IPS-20b (cell line): ENCODE measurements around the gene LITAF.
"Not testable (repeated sequence)": the region's sequence is repeated elsewhere in the genome, so short reads cannot be mapped to it uniquely, and the experiment has no call there.

Experiments used
- H3K27ac ChIP-seq: one replicate; pipeline ENCODE4 v1.5.1; 2013; ENCODE audit warnings: low read length
- H3K27me3 ChIP-seq: 2 replicates; pipeline ENCODE4 v1.6.1; 2013; ENCODE audit warnings: mild to moderate bottlenecking, low read length, inconsistent platforms; ENCODE audit not compliant: insufficient read depth
- H3K36me3 ChIP-seq: 2 replicates; pipeline ENCODE4 v1.6.1; 2013; ENCODE audit warnings: low read depth, mild to moderate bottlenecking, inconsistent platforms, low read length, moderate library complexity; ENCODE audit not compliant: insufficient read depth
- H3K4me1 ChIP-seq: 2 replicates; pipeline ENCODE4 v1.6.1; 2013; ENCODE audit warnings: mild to moderate bottlenecking, control low read depth, inconsistent platforms, low read length, moderate library complexity; ENCODE audit not compliant: insufficient read depth
- H3K4me3 ChIP-seq: 2 replicates; pipeline ENCODE4 v1.5.1; 2013; ENCODE audit warnings: mild to moderate bottlenecking, low read length, inconsistent platforms
- H3K9ac ChIP-seq: 2 replicates; pipeline ENCODE4 v1.6.1; 2013; ENCODE audit warnings: low read depth, mild to moderate bottlenecking, inconsistent platforms, low read length, moderate library complexity
- H3K9me3 ChIP-seq: 2 replicates; pipeline ENCODE4 v1.6.1; 2013; ENCODE audit warnings: mild to moderate bottlenecking, low read depth, low read length, inconsistent platforms; ENCODE audit not compliant: insufficient read depth

The LITAF gene

DNA sequence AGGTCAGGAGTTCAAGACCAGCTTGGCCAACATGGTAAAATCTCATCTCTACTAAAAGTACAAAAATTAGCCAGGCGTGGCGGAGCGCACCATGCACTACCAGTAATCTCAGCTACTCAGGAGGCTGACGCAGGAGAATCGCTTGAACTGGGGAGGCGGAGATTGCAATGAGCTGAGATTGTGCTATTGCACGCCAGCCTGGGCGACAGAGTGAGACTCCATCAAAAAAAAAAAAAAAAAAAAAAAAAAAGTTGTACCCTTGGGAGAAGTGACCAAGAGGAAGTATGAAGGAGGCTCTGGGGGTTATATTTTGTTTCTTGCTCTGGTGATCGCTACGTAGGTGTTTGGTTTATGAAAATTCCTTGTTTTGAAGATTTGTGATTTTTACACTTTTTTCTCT is 66.3 kb downstream of the LITAF start:
- Histone ChIP-seq H3K9me3 (no peaks in the 10 kb centered on the region), H3K27ac (no peak overlapping the region), H3K27me3 (no peaks in the 10 kb centered on the region), H3K4me3 (no peak overlapping the region), H3K36me3 (no peaks in the 10 kb centered on the region), H3K9ac (no peak overlapping the region), H3K4me1 (no peaks in the 10 kb centered on the region)

DNA sequence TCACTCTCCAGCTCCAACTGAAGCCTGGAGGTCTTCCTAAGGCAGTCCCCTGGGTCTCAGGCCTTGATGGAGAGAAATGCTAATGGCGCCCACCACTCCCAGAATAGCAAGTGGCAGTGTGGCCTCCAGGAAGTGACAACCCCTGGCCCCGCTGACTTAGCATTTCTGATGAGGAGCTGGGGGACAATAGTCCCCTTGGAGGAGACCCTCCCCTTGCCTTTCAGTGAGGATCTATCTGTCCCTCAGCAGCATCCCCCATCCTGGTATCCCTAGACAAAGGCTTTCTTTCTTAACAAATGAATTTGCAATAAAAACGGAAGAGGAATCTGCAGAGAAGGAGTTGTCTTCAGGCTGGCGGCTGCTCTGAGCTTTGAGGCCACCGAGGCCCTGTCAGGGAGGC is 68.8 kb downstream of the LITAF start:
- Histone ChIP-seq H3K9me3 (no peaks in the 10 kb centered on the region), H3K27me3 (no peaks in the 10 kb centered on the region), H3K4me3 (no peak overlapping the region), H3K36me3 (no peaks in the 10 kb centered on the region), H3K9ac (no peak overlapping the region), H3K4me1 (no peaks in the 10 kb centered on the region), H3K27ac (no peak overlapping the region)

- H3K9ac ChIP-seq: no peak overlapping the region
- no peaks in the 10 kb centered on the region for H3K36me3 ChIP-seq
- H3K27me3 ChIP-seq: no peaks in the 10 kb centered on the region
- no peak overlapping the region for H3K4me3 ChIP-seq
- H3K4me1 ChIP-seq: no peaks in the 10 kb centered on the region
- no peak overlapping the region for H3K27ac ChIP-seq
- H3K9me3 ChIP-seq: no peaks in the 10 kb centered on the region
Observed at GRCh38 chr16:11515540-11516430, 70.9 kb downstream of the LITAF start.

DNA sequence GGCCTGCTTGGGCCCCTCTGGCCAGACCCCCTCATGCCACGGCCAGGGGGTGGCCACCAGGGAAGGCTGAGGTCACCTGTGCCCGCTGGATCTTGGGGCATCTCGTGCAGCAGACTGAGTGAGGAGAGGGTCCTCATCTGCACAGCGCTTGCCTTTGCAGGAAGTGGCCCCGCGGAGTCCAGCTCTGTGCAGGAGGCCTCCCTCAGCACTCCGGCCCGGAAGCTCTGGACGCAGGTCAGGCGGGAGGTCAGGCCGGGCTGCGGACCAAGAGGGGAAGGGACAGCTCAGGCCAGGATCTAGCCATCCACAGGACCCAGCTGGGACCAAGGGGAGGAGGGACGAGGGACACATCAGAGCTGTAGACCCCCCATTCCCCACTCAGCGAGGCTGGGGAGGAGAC is 72.4 kb downstream of the LITAF start:
- Histone ChIP-seq H3K27me3 (no peaks in the 10 kb centered on the region), H3K9me3 (no peaks in the 10 kb centered on the region), H3K4me1 (no peaks in the 10 kb centered on the region), H3K4me3 (no peak overlapping the region), H3K9ac (no peak overlapping the region), H3K36me3 (no peaks in the 10 kb centered on the region), H3K27ac (no peak overlapping the region)

- not testable (repeated sequence) for H3K27me3 ChIP-seq, H3K4me3 ChIP-seq, H3K27ac ChIP-seq, H3K36me3 ChIP-seq, H3K9ac ChIP-seq, H3K4me1 ChIP-seq, H3K9me3 ChIP-seq
Observed at GRCh38 chr16:11513366-11513765, 73.4 kb downstream of the LITAF start.

- H3K9ac ChIP-seq: no peak overlapping the region
- no peaks in the 10 kb centered on the region for H3K36me3 ChIP-seq
- H3K4me3 ChIP-seq: no peak overlapping the region
- no peak overlapping the region for H3K27ac ChIP-seq
- H3K27me3 ChIP-seq: no peaks in the 10 kb centered on the region
- H3K9me3 ChIP-seq: no peaks in the 10 kb centered on the region
- H3K4me1 ChIP-seq: no peaks in the 10 kb centered on the region
Observed at GRCh38 chr16:11511801-11512200, 74.9 kb downstream of the LITAF start.

GRCh38 chr16:11511328-11511727 is 75.4 kb downstream of the LITAF start:
- no peak overlapping the region for H3K4me3 ChIP-seq
- no peaks in the 10 kb centered on the region for H3K36me3 ChIP-seq
- H3K27me3 ChIP-seq: no peaks in the 10 kb centered on the region
- no peaks in the 10 kb centered on the region for H3K9me3 ChIP-seq
- H3K4me1 ChIP-seq: no peaks in the 10 kb centered on the region
- H3K27ac ChIP-seq: no peak overlapping the region
- H3K9ac ChIP-seq: no peak overlapping the region

DNA sequence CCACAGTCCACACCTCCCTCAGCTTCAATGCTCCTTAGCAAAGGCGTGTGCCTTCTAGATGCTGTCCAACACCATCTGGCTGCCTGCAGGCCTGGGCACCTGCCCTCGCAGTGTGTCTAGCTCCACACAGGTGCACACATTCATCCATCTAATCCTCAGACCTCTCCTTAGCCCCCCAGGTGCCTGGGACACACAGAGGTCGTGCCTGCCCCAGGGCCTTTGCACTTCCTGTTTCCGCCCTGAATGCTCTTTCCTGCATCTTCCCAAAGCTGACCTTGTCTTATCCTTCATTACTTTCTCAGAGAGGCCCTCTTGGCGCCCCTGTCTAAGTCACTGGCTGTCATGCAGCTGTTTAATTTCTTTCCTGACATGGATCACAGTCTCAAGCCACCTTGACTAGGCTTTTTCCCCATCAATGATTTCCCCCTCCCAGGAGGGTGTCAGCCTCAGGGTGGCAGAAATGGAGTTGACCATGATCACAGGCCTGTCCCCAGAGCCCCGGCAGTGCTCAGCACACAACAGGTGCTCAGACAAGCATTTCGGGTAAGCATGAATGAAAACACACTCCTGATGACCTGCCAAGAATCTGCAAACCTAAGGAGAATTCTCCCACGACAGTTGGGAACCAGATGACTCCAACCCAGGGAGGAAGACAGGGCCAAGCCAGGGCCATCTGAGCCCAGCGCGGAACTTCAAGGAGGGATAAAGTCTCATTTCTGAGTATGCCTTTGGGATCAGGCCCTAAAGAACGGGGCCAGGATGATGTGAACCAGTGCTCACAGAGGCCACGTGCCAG is 76.3 kb downstream of the LITAF start:
- Histone ChIP-seq H3K4me1 (no peaks in the 10 kb centered on the region), H3K9ac (no peak overlapping the region), H3K4me3 (no peak overlapping the region), H3K27ac (no peak overlapping the region), H3K36me3 (no peaks in the 10 kb centered on the region), H3K27me3 (no peaks in the 10 kb centered on the region), H3K9me3 (no peaks in the 10 kb centered on the region)

DNA sequence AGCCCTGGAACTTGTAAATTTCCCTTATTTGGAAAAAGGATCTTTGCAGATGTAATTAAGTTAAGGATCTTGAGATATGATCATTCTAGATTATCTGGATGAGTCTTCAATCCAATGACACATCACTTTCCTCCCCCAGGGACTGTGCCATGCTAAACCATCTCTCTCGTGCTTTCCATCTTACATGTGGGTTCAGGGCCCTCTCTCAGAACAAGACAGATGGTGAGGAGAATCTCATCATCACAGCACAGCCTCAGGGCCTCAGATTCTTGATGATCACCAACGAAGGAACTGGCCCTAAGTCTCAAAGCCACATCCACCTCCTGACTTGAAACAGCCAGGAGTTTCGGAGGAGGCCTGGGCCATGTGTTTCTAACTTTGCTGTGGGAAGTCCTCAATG is 78.7 kb downstream of the LITAF start:
- Histone ChIP-seq H3K27ac (no peak overlapping the region), H3K36me3 (no peaks in the 10 kb centered on the region), H3K4me1 (0 out of 2 replicates have a peak, but pooled peaks cover 2% of the 10 kb centered on the region), H3K27me3 (no peaks in the 10 kb centered on the region), H3K9me3 (no peaks in the 10 kb centered on the region), H3K4me3 (no peak overlapping the region), H3K9ac (no peak overlapping the region)

GRCh38 chr16:11507350-11507749 is 79.4 kb downstream of the LITAF start:
- H3K4me1 ChIP-seq: 0 out of 2 replicates have a peak, but pooled peaks cover 2% of the 10 kb centered on the region
- no peak overlapping the region for H3K9ac ChIP-seq
- no peaks in the 10 kb centered on the region for H3K27me3 ChIP-seq
- H3K4me3 ChIP-seq: no peak overlapping the region
- no peaks in the 10 kb centered on the region for H3K36me3 ChIP-seq
- no peaks in the 10 kb centered on the region for H3K9me3 ChIP-seq
- H3K27ac ChIP-seq: no peak overlapping the region

DNA sequence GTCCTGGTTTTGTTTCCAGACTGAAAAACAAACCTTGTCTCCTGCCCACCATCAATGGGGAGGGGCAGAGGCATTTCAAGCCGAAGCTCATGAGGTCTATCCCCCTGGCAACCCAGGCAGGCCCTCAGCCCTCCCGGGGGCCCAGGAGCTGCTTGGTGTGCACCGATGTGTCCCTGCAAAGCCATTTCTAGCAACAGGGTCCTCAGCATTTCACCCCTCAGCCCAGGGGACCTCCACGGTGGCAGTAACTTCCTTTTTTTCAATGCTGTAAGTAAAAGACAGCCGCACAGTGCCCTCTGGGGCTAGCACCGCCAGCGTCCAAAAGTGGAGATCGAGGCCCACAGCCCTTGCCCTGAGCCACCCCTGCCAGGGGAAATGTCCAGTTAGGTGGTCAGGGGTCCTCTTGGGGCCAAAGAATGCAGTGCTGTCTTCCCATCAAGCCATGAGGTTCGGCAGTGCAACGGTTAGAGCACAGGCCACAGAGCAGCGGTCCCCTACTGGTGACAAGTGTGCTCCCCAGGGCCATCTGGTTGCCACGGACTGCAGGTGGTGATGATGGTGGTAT is 79.9 kb downstream of the LITAF start:
- Histone ChIP-seq H3K4me3 (no peak overlapping the region), H3K4me1 (0 out of 2 replicates have a peak, but pooled peaks cover 2% of the 10 kb centered on the region), H3K27me3 (no peaks in the 10 kb centered on the region)

More for the DNA sequence above, 79.9 kb downstream of the LITAF start:
- Histone ChIP-seq H3K36me3 (no peaks in the 10 kb centered on the region), H3K9me3 (no peaks in the 10 kb centered on the region), H3K9ac (no peak overlapping the region), H3K27ac (no peak overlapping the region)
